GM21528 (cell line): ENCODE data around the gene QPCT.
A peak's percentile ranks its signal among the peaks of the same experiment; 100 is the strongest.
"Not testable (repeated sequence)": the region's sequence is repeated elsewhere in the genome, so short reads cannot be mapped to it uniquely, and the experiment has no call there.

Source experiments
- ATAC-seq: cut with Tn5 transposase; IDR thresholded peaks from one replicate; pipeline ENCODE4 v1.9.1; 2021; ENCODE audit warnings: mild to moderate bottlenecking, moderate library complexity; ENCODE audit not compliant: unreplicated experiment, low FRiP score

QPCT gene

GRCh38 chr2:37357069-37357468 lies 12.6 kb downstream of the QPCT start:
- no peak for ATAC-seq

DNA sequence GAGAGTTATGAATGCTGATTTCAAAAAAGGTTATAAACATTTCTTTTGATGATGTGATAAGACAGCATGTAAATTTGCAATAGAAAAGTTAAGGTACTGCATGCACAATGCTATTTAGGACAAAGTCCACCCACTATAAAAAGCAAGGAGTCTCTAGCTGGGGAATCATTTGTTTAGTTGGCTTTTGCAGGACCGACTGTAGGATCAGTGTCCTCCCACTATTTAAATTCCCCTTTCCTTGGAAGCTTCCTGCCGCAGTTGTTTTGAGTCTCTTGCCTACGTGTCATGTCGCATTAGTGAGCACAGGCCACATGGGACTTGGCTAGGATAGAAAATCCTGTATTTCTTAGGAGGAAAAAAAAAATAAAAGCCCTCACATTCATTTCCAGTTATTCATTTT lies 13.1 kb downstream of the QPCT start:
- no peak for ATAC-seq

- ATAC-seq, result no peak
Measured at GRCh38 chr2:37358466-37358865, 14.0 kb downstream of the QPCT start.

- ATAC-seq, result no peak
Measured at GRCh38 chr2:37361216-37361815, 16.9 kb downstream of the QPCT start.

- no peak for ATAC-seq
Measured at GRCh38 chr2:37361994-37362698, 17.7 kb downstream of the QPCT start.

- ATAC-seq, result no peak
Measured at GRCh38 chr2:37364351-37364750, 19.9 kb downstream of the QPCT start.

- ATAC-seq, result no peak
Measured at GRCh38 chr2:37365669-37366068, 21.2 kb downstream of the QPCT start.

- no peak for ATAC-seq
Measured at GRCh38 chr2:37366773-37367172, 22.3 kb downstream of the QPCT start.

GRCh38 chr2:37367310-37367709 lies 22.9 kb downstream of the QPCT start:
- ATAC-seq, result no peak

- no peak for ATAC-seq
Measured at GRCh38 chr2:37367984-37368383, 23.6 kb downstream of the QPCT start.

GRCh38 chr2:37370666-37371065 lies 26.2 kb downstream of the QPCT start:
- no peak for ATAC-seq

DNA sequence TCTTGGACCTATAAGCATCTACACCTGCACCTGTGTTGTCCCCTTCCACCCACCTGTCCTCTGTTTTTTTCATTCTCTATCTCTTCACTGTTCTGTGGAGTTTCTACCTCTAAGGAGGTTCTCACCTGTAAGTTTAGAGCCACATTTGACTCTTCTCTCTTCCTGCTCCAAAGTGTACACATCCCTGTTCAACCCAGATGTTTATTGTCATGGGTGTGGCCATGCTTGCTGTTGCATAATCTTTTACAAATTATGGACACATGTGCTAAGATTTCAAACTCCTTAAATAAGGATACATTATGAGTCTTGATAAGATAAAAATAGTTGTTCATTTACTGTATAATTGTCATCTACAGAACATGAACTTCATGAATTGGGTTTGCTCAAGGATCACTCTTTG lies 27.6 kb downstream of the QPCT start:
- no peak for ATAC-seq

GRCh38 chr2:37375741-37376288 lies 31.4 kb downstream of the QPCT start:
- peak; percentile 22 for ATAC-seq

GRCh38 chr2:37376421-37377186 lies 32.2 kb downstream of the QPCT start:
- peak; percentile 91 for ATAC-seq

DNA sequence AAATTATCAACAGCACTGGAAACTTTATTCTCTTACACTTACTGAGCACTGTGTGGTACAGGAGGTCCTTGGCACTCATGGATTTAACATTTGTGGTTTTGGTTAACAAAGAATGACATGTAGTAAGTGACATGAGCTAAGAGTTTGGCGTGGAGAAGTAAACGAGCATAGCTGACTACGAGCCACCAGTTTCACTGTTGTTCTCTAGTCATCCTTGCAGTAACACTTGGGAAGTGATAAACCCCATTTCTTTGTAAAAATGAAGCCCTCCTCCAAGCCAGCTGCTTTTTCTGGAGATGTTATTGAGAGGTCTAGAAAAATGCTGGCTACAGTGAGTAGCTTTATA lies 32.7 kb downstream of the QPCT start:
- ATAC-seq, result no peak

DNA sequence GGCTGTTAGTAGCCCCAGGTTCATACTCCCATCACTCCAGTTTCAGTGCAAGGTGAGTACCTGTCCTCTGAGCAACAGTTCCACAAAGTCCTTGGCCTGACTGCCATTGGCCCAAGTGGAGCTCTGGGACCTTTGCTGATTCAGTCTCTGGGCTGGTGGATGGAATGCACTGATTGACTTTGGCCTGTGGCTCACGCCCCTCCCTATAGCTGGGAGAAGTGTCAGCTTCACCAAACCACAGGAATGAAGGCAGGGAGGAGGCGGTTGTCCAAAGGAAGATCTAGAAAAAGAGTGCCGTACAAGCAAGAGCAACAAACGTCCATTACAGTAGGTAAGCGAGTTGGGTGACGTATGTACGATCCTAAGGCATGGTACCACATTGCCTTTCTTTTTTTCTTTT lies 34.0 kb downstream of the QPCT start:
- ATAC-seq, result no peak

DNA sequence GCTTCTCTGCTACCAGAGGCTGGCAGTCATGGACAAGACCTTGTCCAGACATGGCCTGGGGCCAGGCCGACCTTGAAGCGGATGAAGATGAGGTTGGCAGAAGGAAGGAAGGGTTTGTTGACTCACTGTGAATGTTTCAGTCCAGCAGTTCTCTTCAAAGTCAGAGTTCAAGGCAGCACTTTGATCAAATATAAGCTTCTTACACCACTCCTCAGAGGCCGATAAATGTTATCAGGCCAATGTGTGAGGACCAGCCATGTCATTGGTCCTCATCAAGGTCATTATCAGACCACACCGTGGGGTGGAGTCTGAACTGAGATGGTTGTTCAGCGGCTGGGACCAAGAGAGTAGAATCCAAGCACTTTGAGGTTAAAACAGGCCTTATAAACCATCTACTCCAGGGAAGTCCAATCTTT lies 35.5 kb downstream of the QPCT start:
- ATAC-seq, result no peak

DNA sequence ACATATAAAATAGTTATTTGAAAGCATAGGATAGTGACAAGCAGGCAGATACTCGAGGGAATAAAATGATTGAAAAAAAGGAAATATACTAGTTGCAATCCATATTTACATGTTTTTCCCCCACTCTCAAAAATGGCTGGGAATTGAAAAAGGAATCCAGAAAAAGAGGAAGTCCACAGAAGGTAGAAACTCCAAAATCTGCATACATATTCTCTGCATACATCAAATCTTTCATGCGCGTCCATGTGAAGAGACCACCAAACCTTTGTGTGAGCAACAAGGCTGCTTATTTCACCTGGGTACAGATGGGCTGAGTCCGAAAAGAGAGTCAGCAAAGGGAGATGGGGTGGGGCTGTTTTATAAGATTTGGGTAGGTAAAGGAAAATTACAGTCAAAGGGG lies 36.4 kb downstream of the QPCT start:
- ATAC-seq, result not testable (repeated sequence)

DNA sequence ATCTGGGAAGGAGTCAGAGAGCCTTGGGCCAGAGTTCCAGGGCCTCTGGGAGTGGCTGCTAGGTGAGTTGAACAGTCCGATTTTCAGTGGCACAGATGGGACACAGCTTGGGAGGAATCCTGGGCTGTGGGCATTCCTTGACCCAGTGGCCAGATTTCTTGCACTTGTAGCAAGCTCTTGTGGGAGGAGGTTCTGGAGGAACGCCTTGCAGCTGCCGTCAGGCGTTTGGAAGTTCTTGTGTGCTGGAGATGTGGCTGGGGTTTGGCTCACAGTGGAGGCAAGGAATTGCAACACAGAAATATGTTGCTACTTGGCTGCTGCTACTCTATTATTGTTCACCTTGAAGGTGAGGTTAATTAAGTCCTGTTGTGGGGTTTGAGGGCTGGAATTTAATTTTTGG lies 39.8 kb downstream of the QPCT start:
- ATAC-seq, result not testable (repeated sequence)

GRCh38 chr2:37387148-37387835 lies 42.9 kb downstream of the QPCT start:
- ATAC-seq, result no peak

GRCh38 chr2:37388074-37388473 lies 43.6 kb downstream of the QPCT start:
- ATAC-seq, result no peak
